Sigmoid colon (tissue), 7 donors: Measurements from ENCODE around the gene PPP1R12B. TPM values are rescaled to one million over a fixed set of nuclear protein-coding genes. Genes with fewer than 3 reads are reported as not detected.
"Not testable (repeated sequence)": the region's sequence is repeated elsewhere in the genome, so short reads cannot be mapped to it uniquely, and the experiment has no call there.

Experiments
- DNase-seq: peaks from one replicate; pipeline ENCODE4 v3.0.0-alpha.2; 2019
- H3K27ac ChIP-seq, 4 donors: fragments of 200-600 bp; sonication (generic); one replicate each; pipeline ENCODE4 v1.5.1; 2016 to 2019; ENCODE audit warnings: mild to moderate bottlenecking in 1 of 4
- H3K27me3 ChIP-seq, 3 donors: fragments of 200-600 bp; sonication (generic); one replicate each; pipeline ENCODE4 v1.5.1; 2019; ENCODE audit warnings: mild to moderate bottlenecking in 1 of 3
- H3K36me3 ChIP-seq, 4 donors: fragments of 200-600 bp; sonication (generic); one replicate each; pipeline ENCODE4 v1.5.1; 2016 to 2019
- H3K4me1 ChIP-seq, 4 donors: fragments of 200-600 bp; sonication (generic); one replicate each; pipeline ENCODE4 v1.5.1; 2017 to 2019
- H3K4me3 ChIP-seq, 4 donors: fragments of 200-600 bp; sonication (generic); one replicate each; pipeline ENCODE4 v1.5.1; 2017 to 2019; ENCODE audit warnings: mild to moderate bottlenecking in 2 of 4, moderate library complexity in 1 of 4
- H3K9me3 ChIP-seq, 4 donors: fragments of 200-600 bp in 3 of 4; sonication (generic) in 3 of 4; one replicate each; pipeline versions ENCODE4 v1.5.1 to v1.6.1; 2013 to 2019
- EP300 ChIP-seq, 4 donors: sonication (generic); formaldehyde crosslinking; IDR thresholded peaks; one replicate each; pipeline ENCODE4 v1.6.1; 2017; ENCODE audit warnings: antibody characterized with exemption in 4 of 4
- POLR2A ChIP-seq, 2 donors: fragments of 450-650 bp; IDR thresholded peaks; one replicate each; pipeline ENCODE4 v1.6.1; 2016; ENCODE audit warnings: antibody characterized with exemption in 2 of 2, mild to moderate bottlenecking in 2 of 2, moderate library complexity in 2 of 2
- POLR2AphosphoS5 ChIP-seq, 4 donors: sonication (generic); formaldehyde crosslinking; IDR thresholded peaks; one replicate each; pipeline ENCODE4 v1.6.1; 2017; ENCODE audit warnings: antibody characterized with exemption in 4 of 4
- WGBS, 2 donors: extraction: QIAGEN DNeasy Blood & Tissue Kit; methylation state at CpG; one replicate each; pipeline ENCODE4 v1.1.7; 2013; 5-methylcytosine and 5-hydroxymethylcytosine counted together
- intact Hi-C: fragments of 100-400 bp; cut with DNase I; formaldehyde crosslinking; loops from one replicate; pipeline ENCODE4 v1.15.1; 2023
- polyA plus RNA-seq, 3 donors: library from polyadenylated mRNA; stranded (reverse); fragments of 200-250 nt; gene quantifications; one replicate each; pipeline ENCODE4 v1.2.3, GENCODE V29; 2013
- total RNA-seq, 4 donors: library from RNA; depleted of rRNA; stranded (reverse); fragments of >200 nt; gene quantifications; one replicate each; pipeline ENCODE4 v1.1.0, GENCODE V29; 2016
- TF ChIP-seq, protein P1 (sequence below), 4 experiments: fragments of 450-650 bp in 3 of 4; fragments of 200-600 bp in 1 of 4; IDR thresholded peaks; one replicate each; pipeline ENCODE4 v1.5.1; 2016 to 2019; ENCODE audit warnings: antibody characterized with exemption in 4 of 4, mild to moderate bottlenecking in 3 of 4, moderate library complexity in 2 of 4
- donor health status: healthy with polysubstance abuse.
- donor health status: Bipolar disorder and iron deficiency.
- donor health status: healthy.

PPP1R12B gene
- total and polyA plus RNA-seq, 7 donors: 5.3 to 995 (median 493) TPM

GRCh38 chr1:202579806-202580205, 231.3 kb downstream of the PPP1R12B start:
- Histone ChIP-seq H3K9me3 (no peaks in the 10 kb centered on the region), H3K27me3 (no peaks in the 10 kb centered on the region), H3K4me3 (no peak overlapping the region), H3K27ac (peak overlapping the region; percentile 73 to 94 (median 85)), H3K4me1 (peaks cover 0 to 80% (median 62%) of the 10 kb centered on the region in 4 donors), H3K36me3 (peaks cover 22 to 62% (median 26%) of the 10 kb centered on the region in 4 donors)
- no peak for DNase-seq
- intact Hi-C loops: no loop called here
- 75 to 89% methylated on average over 2 of the region's 2 CpGs for WGBS, 2 donors
- peak in 2 of 4 donors; percentile 13 to 19 for TF ChIP-seq POLR2AphosphoS5 (IDR thresholded peaks at IDR 0.05)
- TF ChIP-seq, protein P1, sequence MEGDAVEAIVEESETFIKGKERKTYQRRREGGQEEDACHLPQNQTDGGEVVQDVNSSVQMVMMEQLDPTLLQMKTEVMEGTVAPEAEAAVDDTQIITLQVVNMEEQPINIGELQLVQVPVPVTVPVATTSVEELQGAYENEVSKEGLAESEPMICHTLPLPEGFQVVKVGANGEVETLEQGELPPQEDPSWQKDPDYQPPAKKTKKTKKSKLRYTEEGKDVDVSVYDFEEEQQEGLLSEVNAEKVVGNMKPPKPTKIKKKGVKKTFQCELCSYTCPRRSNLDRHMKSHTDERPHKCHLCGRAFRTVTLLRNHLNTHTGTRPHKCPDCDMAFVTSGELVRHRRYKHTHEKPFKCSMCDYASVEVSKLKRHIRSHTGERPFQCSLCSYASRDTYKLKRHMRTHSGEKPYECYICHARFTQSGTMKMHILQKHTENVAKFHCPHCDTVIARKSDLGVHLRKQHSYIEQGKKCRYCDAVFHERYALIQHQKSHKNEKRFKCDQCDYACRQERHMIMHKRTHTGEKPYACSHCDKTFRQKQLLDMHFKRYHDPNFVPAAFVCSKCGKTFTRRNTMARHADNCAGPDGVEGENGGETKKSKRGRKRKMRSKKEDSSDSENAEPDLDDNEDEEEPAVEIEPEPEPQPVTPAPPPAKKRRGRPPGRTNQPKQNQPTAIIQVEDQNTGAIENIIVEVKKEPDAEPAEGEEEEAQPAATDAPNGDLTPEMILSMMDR (IDR thresholded peaks at IDR 0.05): no peak

DNA sequence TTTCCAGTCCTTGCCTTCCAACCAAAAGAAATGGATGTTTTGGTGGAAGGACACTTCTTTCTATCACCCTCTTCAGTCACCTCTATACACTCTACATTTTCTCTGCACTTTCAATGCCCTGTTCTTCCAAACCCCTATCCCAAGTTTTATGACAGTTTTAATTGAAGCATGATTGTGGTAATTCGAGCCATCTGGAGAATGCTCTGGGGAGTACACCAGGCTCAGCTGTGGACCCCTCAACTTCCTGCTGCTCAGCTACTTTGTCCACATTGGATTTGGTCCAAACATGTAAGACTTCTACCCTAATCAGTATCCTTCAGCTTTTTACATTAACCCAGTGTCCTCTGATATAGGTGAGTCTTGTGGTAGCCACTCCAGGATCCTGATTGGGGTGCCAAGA, 232.1 kb downstream of the PPP1R12B start:
- H3K4me1 ChIP-seq: peaks cover 0 to 80% (median 62%) of the 10 kb centered on the region in 4 donors
- 19 to 25% methylated on average over 1 of the region's 1 CpG for WGBS, 2 donors
- no peak overlapping the region for H3K4me3 ChIP-seq
- no peaks in the 10 kb centered on the region for H3K27me3 ChIP-seq
- peak in 2 of 4 donors; percentile 29 to 42 for TF ChIP-seq POLR2AphosphoS5 (IDR thresholded peaks at IDR 0.05)
- TF ChIP-seq, protein P1 (IDR thresholded peaks at IDR 0.05): no peak
- no peak for TF ChIP-seq EP300 (IDR thresholded peaks at IDR 0.05)
- H3K36me3 ChIP-seq: peaks cover 19 to 58% (median 23%) of the 10 kb centered on the region in 4 donors
- H3K9me3 ChIP-seq: no peaks in the 10 kb centered on the region
- intact Hi-C loops: no loop called here
- H3K27ac ChIP-seq: peak overlapping the region; percentile 73 to 94 (median 85)
- DNase-seq: no peak

DNA sequence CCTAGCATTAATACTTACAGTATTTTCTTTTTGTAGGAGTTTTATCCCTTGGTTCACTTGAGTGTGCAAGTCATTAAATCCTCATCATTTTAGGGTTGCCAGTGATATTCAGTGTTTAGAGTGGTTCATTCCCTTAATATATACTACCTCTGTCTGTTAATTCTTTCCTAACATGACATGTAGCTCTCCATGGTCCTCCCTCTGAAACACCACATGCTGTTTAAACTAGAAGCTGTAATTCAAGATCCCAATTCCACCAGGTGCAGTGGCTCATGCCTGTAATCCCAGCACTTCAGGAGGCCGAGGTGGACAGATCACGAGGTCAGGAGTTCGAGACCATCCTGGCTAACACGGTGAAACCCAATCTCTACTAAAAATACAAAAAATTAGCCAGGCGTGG, 233.9 kb downstream of the PPP1R12B start:
- H3K9me3 ChIP-seq, intact Hi-C loops, DNase-seq, H3K27me3 ChIP-seq, H3K4me3 ChIP-seq: not testable (repeated sequence)
- peaks cover 0 to 80% (median 61%) of the 10 kb centered on the region in 4 donors for H3K4me1 ChIP-seq
- 91 to 96% methylated on average over 5 of the region's 5 CpGs for WGBS, 2 donors
- H3K27ac ChIP-seq: peak overlapping the region in 3 of 4 donors; percentile 3 to 94 (median 87)
- H3K36me3 ChIP-seq: peaks cover 19 to 55% (median 23%) of the 10 kb centered on the region in 4 donors

DNA sequence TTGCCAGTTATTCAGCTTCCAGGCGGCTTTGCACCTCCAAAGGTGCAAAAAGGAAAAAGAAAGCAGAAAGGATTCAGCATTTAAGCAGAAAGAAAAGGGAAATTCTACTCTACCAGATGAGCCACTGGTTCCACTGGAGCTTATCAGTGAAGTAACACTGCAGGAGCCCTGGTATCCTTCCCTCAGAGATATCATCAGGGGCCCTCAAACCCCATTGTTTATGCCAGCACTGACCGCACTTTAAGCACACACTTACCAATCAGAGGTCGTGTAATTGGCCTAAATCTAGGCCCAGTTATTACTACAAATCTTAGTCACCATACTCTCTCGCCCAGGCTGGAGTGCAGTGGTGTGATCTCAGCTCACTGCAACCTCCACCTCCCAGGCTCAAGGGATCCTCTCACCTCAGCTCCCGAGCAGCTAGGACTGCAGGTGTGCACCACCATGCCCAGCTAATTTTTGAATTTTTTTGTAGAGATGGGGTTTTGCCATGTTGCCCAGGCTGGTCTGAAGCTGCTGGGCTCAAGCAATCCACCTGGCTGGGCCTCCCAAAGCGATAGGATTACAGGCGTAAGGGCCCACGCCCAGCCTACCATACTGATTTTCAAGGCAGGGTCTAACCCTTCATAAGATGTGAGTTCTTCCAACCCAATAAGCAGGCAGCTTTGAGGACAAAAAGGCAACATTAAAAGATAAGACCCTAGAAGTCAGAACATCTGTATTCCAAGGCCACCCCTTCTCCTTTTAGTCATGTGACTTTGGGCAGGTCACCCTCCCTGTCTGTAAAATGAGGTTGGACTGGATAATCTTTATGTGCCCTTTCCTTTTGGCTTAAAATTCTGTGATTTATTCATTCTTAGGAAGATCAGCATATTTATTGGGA, 236.4 kb downstream of the PPP1R12B start:
- DNase-seq: no peak
- peaks cover 19 to 53% (median 23%) of the 10 kb centered on the region in 4 donors for H3K36me3 ChIP-seq
- TF ChIP-seq EP300 (IDR thresholded peaks at IDR 0.05): no peak
- TF ChIP-seq POLR2A (IDR thresholded peaks at IDR 0.05): no peak
- TF ChIP-seq POLR2AphosphoS5 (IDR thresholded peaks at IDR 0.05): peak in 2 of 4 donors; percentile 60 to 74
- WGBS, 2 donors: 92 to 94% methylated on average over 8 of the region's 8 CpGs
- no peaks in the 10 kb centered on the region for H3K27me3 ChIP-seq
- intact Hi-C loops: no loop called here
- peaks cover 0 to 80% (median 59%) of the 10 kb centered on the region in 4 donors for H3K4me1 ChIP-seq
- peak overlapping the region; percentile 86 to 94 (median 88) for H3K27ac ChIP-seq
- no peak overlapping the region for H3K4me3 ChIP-seq
- H3K9me3 ChIP-seq: no peaks in the 10 kb centered on the region

DNA sequence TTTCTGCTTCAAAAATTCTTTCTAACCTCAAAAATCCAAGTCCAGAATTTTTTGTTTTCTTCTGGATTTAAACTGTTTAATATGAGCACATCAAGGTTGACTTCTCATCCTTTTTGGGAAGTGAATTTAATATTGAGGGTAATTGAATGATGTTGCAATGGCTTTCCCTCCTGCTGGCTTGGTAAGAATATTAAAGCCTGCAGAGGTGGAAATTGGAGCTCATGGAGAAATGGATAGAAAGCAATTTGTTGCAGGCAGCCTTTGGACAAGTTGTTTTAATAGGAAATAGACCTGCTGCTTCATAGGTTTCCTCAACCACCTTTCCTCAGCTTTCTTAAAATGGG, 237.1 kb downstream of the PPP1R12B start:
- H3K4me1 ChIP-seq: peaks cover 0 to 80% (median 59%) of the 10 kb centered on the region in 4 donors
- no peak for DNase-seq
- H3K9me3 ChIP-seq: no peaks in the 10 kb centered on the region
- H3K27ac ChIP-seq: peak overlapping the region; percentile 86 to 94 (median 88)
- TF ChIP-seq, protein P1 (IDR thresholded peaks at IDR 0.05): no peak
- TF ChIP-seq POLR2A (IDR thresholded peaks at IDR 0.05) (no peak), EP300 (IDR thresholded peaks at IDR 0.05) (no peak), POLR2AphosphoS5 (IDR thresholded peaks at IDR 0.05) (no peak)
- no peaks in the 10 kb centered on the region for H3K27me3 ChIP-seq
- intact Hi-C loops: no loop called here
- peaks cover 16 to 47% (median 19%) of the 10 kb centered on the region in 4 donors for H3K36me3 ChIP-seq
- no peak overlapping the region for H3K4me3 ChIP-seq
